Thyroid gland (tissue), 4 donors: ENCODE measurements around the gene TINAGL1. TPM values are rescaled to one million over a fixed set of nuclear protein-coding genes. Genes with fewer than 3 reads are reported as not detected.

Experiments
- DNase-seq, 2 donors: peaks; one replicate each; pipeline ENCODE4 v3.0.0-alpha.2; 2019
- H3K27ac ChIP-seq, 3 donors: fragments of 200-600 bp; sonication (generic); 1 replicate in 2 of 3; 2 replicates in 1 of 3; pipeline ENCODE4 v1.5.1; 2016 to 2019; ENCODE audit warnings: mild to moderate bottlenecking in 1 of 3, moderate library complexity in 1 of 3
- H3K27me3 ChIP-seq: fragments of 200-600 bp; sonication (generic); one replicate; pipeline ENCODE4 v1.5.1; 2019
- H3K36me3 ChIP-seq, 2 donors: fragments of 200-600 bp; sonication (generic); one replicate each; pipeline ENCODE4 v1.5.1; 2016 to 2019
- H3K4me1 ChIP-seq, 2 donors: fragments of 200-600 bp; sonication (generic); one replicate each; pipeline ENCODE4 v1.5.1; 2017 to 2019
- H3K4me3 ChIP-seq, 3 donors: fragments of 200-600 bp; sonication (generic); replicated peaks in 1 of 3; 1 replicate in 2 of 3; 2 replicates in 1 of 3; pipeline ENCODE4 v1.5.1; 2016; ENCODE audit warnings: mild to moderate bottlenecking in 1 of 3
- H3K9me3 ChIP-seq: fragments of 200-600 bp; sonication (generic); one replicate; pipeline ENCODE4 v1.5.1; 2017
- POLR2A ChIP-seq, 2 donors: fragments of 450-650 bp; IDR thresholded peaks; one replicate each; pipeline ENCODE4 v1.6.1; 2017; ENCODE audit warnings: antibody characterized with exemption in 2 of 2, mild to moderate bottlenecking in 2 of 2, moderate library complexity in 1 of 2
- WGBS, 2 donors: methylation state at CpG; one replicate each; pipeline ENCODE4 v1.1.5; 2017; 5-methylcytosine and 5-hydroxymethylcytosine counted together
- intact Hi-C: fragments of 100-400 bp; cut with DNase I; formaldehyde crosslinking; loops from one replicate; pipeline ENCODE4 v1.15.1; 2023
- total RNA-seq, 4 donors: library from RNA; depleted of rRNA; stranded (reverse); fragments of >200 nt; gene quantifications; one replicate each; pipeline ENCODE4 v1.2.3, GENCODE V29; 2016
- TF ChIP-seq, protein P1 (sequence below), 6 experiments: fragments of 200-600 bp in 3 of 6; fragments of 450-650 bp in 3 of 6; sonication (generic) in 3 of 6; IDR thresholded peaks; one replicate each; pipeline ENCODE4 v1.5.1; 2016 to 2019; ENCODE audit warnings: antibody characterized with exemption in 6 of 6, mild to moderate bottlenecking in 2 of 6, inconsistent platforms in 1 of 6, moderate library complexity in 1 of 6

TINAGL1 gene
- total RNA-seq, 4 donors from 2014 or later, result 157 to 391 (median 227) TPM

DNA sequence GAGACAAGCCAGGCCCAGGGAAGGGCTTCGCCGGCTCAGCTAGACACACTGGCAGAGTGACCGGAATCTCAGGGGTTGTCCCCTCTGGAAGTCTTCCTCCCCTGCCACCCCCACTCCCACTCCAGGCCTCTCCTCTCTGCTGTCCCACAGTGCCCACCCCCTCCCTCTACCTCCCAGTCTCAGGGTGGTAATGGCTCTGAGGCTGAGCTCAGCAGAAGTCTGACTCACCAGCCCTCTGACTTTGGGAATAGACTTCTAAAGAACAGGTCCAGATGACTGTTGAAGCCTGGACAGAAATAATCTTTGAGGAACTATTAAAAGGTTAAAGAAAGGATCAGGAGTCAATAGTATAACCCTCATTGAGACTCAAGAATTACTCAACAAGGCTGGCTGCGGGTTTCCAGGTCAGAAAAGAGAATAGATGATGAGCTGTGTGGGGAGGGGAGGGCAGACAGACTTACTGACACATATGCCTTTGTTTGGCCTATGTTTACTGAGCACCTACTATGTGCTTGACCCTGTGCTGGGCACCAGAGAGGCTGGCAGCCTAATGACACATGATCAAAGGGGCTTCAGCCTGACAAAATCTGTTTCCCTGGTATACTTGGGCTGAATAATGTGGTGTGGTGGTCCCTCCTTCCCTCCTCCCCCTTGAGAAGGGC is 49.4 kb downstream of the TINAGL1 start:
- 84 to 85% methylated on average over 4 of the region's 4 CpGs for WGBS, 2 donors
- intact Hi-C loops, result no loop called here
- TF ChIP-seq, protein P1, sequence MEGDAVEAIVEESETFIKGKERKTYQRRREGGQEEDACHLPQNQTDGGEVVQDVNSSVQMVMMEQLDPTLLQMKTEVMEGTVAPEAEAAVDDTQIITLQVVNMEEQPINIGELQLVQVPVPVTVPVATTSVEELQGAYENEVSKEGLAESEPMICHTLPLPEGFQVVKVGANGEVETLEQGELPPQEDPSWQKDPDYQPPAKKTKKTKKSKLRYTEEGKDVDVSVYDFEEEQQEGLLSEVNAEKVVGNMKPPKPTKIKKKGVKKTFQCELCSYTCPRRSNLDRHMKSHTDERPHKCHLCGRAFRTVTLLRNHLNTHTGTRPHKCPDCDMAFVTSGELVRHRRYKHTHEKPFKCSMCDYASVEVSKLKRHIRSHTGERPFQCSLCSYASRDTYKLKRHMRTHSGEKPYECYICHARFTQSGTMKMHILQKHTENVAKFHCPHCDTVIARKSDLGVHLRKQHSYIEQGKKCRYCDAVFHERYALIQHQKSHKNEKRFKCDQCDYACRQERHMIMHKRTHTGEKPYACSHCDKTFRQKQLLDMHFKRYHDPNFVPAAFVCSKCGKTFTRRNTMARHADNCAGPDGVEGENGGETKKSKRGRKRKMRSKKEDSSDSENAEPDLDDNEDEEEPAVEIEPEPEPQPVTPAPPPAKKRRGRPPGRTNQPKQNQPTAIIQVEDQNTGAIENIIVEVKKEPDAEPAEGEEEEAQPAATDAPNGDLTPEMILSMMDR (IDR thresholded peaks at IDR 0.05), result no peak
- no peak for TF ChIP-seq POLR2A (IDR thresholded peaks at IDR 0.05)
- Histone ChIP-seq H3K27me3 (no peaks in the 10 kb centered on the region), H3K27ac (peak overlapping the region; percentile 96 to 99 (median 99)), H3K9me3 (no peaks in the 10 kb centered on the region), H3K4me3 (no peak overlapping the region), H3K36me3 (peaks cover 11 to 22% of the 10 kb centered on the region in 2 donors), H3K4me1 (peaks cover 44 to 56% of the 10 kb centered on the region in 2 donors)
- peak in 1 of 2 donors; percentile 33 for DNase-seq

DNA sequence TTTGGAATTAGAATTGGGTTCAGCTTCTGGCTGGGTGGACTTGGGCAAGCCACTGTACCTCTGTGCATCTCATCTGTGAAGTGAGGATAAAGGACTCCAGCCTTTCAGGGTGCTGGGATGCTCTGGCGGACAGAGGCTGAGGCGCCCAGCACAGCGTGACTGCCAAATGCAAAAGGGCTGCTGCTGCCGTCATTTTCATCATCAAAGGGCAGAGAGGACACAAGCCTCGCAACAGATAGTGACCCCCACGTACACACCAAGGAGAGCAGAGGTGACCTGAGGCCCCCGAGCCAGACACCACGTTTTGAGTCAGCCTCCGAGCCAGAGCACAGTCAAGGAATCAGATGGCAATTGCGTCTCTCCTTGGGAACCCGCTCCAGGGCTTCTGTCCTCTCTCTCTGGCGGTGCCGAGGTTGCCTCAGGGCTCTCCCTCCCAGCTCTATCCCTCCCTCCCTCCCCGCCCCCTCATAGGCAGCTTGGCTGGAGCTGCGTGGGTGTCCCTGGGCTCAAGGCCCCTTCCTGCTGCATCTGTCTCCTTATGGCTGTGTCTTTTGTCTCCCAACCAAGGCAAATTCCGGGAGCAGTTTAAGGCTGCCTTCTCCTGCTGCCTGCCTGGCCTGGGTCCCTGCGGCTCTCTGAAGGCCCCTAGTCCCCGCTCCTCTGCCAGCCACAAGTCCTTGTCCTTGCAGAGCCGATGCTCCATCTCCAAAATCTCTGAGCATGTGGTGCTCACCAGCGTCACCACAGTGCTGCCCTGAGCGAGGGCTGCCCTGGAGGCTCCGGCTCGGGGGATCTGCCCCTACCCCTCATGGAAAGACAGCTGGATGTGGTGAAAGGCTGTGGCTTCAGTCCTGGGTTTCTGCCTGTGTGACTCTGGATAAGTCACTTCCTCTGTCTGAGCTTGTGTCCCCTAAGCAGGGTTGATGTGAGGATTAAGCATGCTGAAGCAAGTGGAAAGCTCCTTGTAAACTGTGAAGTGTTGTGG is 50.2 kb downstream of the TINAGL1 start:
- no peak for DNase-seq
- intact Hi-C loops, result no loop called here

DNA sequence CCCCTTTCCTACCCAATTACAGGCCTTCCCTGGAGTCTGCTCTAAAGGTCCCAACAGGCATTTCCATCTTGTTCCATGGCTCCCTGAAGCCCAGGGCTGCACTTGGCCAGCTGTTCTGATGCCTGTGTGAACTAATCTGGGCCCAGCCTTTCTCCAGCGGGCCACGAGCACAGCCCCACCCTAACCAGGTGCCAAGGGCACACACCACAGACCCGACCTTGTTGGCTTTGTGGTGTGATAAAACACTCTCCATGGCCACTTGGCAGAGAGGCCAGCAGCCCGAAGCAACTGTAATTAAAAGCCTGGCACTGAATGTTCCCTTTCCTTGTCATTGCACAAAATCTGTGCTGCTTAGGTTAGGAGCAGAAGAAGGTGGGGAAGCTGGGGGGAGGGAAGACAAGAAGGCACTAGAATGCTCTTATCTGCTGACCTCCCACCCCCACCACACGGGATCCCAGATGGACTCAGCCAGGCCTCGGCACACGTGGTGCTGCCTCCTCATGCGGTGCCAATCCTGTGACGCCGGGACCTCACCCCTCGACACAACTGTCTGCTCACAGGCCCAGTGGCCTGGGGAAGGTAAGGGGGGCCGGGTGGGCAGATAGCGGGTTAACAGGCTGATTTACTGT is 51.1 kb downstream of the TINAGL1 start:
- TF ChIP-seq POLR2A (IDR thresholded peaks at IDR 0.05), result peak in 1 of 2 donors; percentile 71
- TF ChIP-seq, protein P1 (IDR thresholded peaks at IDR 0.05), result peak in 1 of 6 experiments; percentile 3
- Histone ChIP-seq H3K9me3 (no peaks in the 10 kb centered on the region), H3K4me3 (no peak overlapping the region), H3K4me1 (peaks cover 44 to 56% of the 10 kb centered on the region in 2 donors), H3K27me3 (no peaks in the 10 kb centered on the region), H3K36me3 (peaks cover 26 to 37% of the 10 kb centered on the region in 2 donors), H3K27ac (peak overlapping the region; percentile 96 to 99 (median 99))
- peak; percentile 93 to 95 for DNase-seq
- 33 to 37% methylated on average over 6 to 12 of the region's 13 CpGs for WGBS, 2 donors
- intact Hi-C loops, result no loop called here

More for the DNA sequence above, 50.2 kb downstream of the TINAGL1 start:
- H3K27me3 ChIP-seq, result no peaks in the 10 kb centered on the region
- H3K4me1 ChIP-seq, result peaks cover 44 to 56% of the 10 kb centered on the region in 2 donors
- H3K4me3 ChIP-seq, result no peak overlapping the region
- H3K9me3 ChIP-seq, result no peaks in the 10 kb centered on the region
- H3K36me3 ChIP-seq, result peaks cover 18 to 29% of the 10 kb centered on the region in 2 donors
- 72 to 79% methylated on average over 15 to 23 of the region's 23 CpGs for WGBS, 2 donors
- TF ChIP-seq, protein P1 (IDR thresholded peaks at IDR 0.05), result no peak
- no peak for TF ChIP-seq POLR2A (IDR thresholded peaks at IDR 0.05)
- H3K27ac ChIP-seq, result peak overlapping the region; percentile 96 to 99 (median 99)

DNA sequence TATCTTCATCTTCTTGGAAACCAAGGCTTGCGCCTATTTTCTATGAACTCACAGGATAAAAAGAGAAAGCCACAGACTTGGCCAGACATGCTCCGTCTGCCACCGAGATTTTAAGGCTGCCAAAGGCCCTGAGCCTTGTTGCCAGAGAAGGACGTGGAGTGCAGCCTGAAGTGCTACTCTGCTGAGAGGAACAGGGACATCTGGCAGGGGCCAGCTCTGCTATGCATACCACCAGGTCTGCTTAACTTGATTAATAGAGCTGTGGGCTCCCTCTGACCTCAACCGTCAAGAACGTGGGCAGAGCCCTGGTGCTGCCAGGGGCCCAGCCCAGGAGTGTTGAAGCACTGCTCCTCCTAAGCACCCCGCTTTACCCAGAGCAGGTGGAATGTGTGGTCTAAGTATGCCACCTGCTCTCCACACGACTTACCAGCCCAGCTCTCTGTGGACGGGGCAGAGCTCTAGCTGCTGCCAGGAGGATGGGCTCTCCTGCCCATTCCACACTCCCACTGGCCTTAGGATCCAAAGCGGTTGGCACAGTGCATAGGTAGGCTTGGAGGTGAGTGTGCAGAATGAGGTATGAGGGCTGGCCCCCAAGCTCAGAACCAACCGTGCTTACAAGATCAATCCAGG is 51.7 kb downstream of the TINAGL1 start:
- no peaks in the 10 kb centered on the region for H3K27me3 ChIP-seq
- DNase-seq, result peak; percentile 97 to 98
- peak overlapping the region; percentile 89 to 99 (median 99) for H3K27ac ChIP-seq
- intact Hi-C loops, result no loop called here
- peaks cover 33 to 42% of the 10 kb centered on the region in 2 donors for H3K36me3 ChIP-seq
- TF ChIP-seq, protein P1 (IDR thresholded peaks at IDR 0.05), result no peak
- peak in 1 of 2 donors; percentile 83 for TF ChIP-seq POLR2A (IDR thresholded peaks at IDR 0.05)
- no peak overlapping the region for H3K4me3 ChIP-seq
- peaks cover 44 to 60% of the 10 kb centered on the region in 2 donors for H3K4me1 ChIP-seq
- H3K9me3 ChIP-seq, result no peaks in the 10 kb centered on the region
- WGBS, 2 donors, result 22 to 32% methylated on average over 8 to 10 of the region's 11 CpGs
